CD4-positive, alpha-beta T cell treated with Interleukin-2 at 100 ng/mL for 4 hours (primary cell): ENCODE data around the gene PCGF6.

Experiments
- DNase-seq: peaks from one replicate; pipeline ENCODE4 v3.0.0-alpha.2; 2020; ENCODE audit warnings: low spot score

Gene PCGF6

DNA sequence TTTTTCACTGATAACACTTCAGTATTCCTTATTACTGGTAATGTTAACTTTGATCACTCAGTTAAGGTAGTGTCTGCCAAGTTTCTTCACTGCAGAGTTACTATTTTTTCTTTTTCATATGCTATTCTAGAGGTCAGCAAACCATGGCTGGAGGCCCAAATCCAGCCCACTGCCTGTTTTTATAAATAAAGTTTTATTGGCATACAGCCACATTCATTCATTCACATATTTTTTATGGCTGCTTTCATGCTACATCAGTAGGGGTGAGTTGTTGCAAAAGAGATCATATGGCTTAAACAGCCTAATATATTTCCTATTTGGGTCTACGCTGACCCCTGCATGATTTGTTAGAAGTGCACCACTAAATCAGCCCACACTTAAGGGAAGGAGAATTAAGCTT lies 94.3 kb downstream of the PCGF6 start:
- DNase-seq, result no peak

- no peak for DNase-seq
Observed at GRCh38 chr10:103254538-103255325, 96.2 kb downstream of the PCGF6 start.

GRCh38 chr10:103254113-103254512 lies 96.8 kb downstream of the PCGF6 start:
- no peak for DNase-seq
